Karpas-422 (cell line): Measurements from ENCODE around the gene NAPB. TPM values are rescaled to one million over a fixed set of nuclear protein-coding genes. Genes with fewer than 3 reads are reported as not detected.

Experiments
- DNase-seq: peaks from one replicate; pipeline ENCODE4 v3.0.0-alpha.2; 2015
- H2AFZ ChIP-seq: fragments of 200-600 bp; sonication (generic); 2 replicates; pipeline ENCODE4 v1.6.1; 2014; ENCODE audit warnings: antibody characterized with exemption, low read length, mixed read lengths
- H3K27ac ChIP-seq: fragments of 200-600 bp; sonication (generic); 2 replicates; pipeline ENCODE4 v1.5.1; 2014; ENCODE audit warnings: mild to moderate bottlenecking, low read length, moderate library complexity
- H3K27me3 ChIP-seq: fragments of 200-600 bp; sonication (generic); 2 replicates; pipeline ENCODE4 v1.6.1; 2014; ENCODE audit warnings: low read length, mixed read lengths
- H3K36me3 ChIP-seq: fragments of 200-600 bp; sonication (generic); 2 replicates; pipeline ENCODE4 v1.6.1; 2014; ENCODE audit warnings: low read length, mixed read lengths; ENCODE audit not compliant: insufficient read depth
- H3K4me1 ChIP-seq: fragments of 200-600 bp; sonication (generic); 2 replicates; pipeline ENCODE4 v1.6.1; 2014; ENCODE audit warnings: mild to moderate bottlenecking, low read length, mixed read lengths
- H3K4me2 ChIP-seq: fragments of 200-600 bp; sonication (generic); 2 replicates; pipeline ENCODE4 v1.6.1; 2014; ENCODE audit warnings: low read length, low read depth, mild to moderate bottlenecking; ENCODE audit not compliant: poor library complexity, severe bottlenecking
- H3K4me3 ChIP-seq: fragments of 200-600 bp; sonication (generic); 2 replicates; pipeline ENCODE4 v1.5.1; 2014; ENCODE audit warnings: mild to moderate bottlenecking, antibody characterized with exemption, low read length, mixed read lengths
- H3K79me2 ChIP-seq: fragments of 200-600 bp; sonication (generic); 2 replicates; pipeline ENCODE4 v1.6.1; 2014; ENCODE audit warnings: mild to moderate bottlenecking, low read length, mixed read lengths
- H3K9ac ChIP-seq: fragments of 200-600 bp; sonication (generic); 2 replicates; pipeline ENCODE4 v1.6.0; 2014; ENCODE audit warnings: low read length
- H3K9me2 ChIP-seq: fragments of 200-600 bp; sonication (generic), shearing (Covaris generic); replicated peaks from 2 replicates; pipeline ENCODE4 v1.6.0; 2014; ENCODE audit warnings: mild to moderate bottlenecking, low read length, moderate library complexity; ENCODE audit not compliant: insufficient read depth
- H3K9me3 ChIP-seq: fragments of 300-700, 200-600 bp; sonication (generic); 2 replicates; pipeline ENCODE4 v1.6.1; 2014; ENCODE audit warnings: low read length, mixed read lengths
- H4K20me1 ChIP-seq: fragments of 200-600 bp; sonication (generic); 2 replicates; pipeline ENCODE4 v1.6.1; 2014; ENCODE audit warnings: mild to moderate bottlenecking, antibody characterized with exemption, low read length, low read depth; ENCODE audit not compliant: insufficient read depth
- total RNA-seq: library from RNA; depleted of rRNA; stranded (reverse); fragments of >200 nt; shearing (Covaris generic); gene quantifications from 2 replicates; pipeline ENCODE4 v1.2.3, GENCODE V29; 2014; ENCODE audit warnings: low replicate concordance

Gene NAPB
- total RNA-seq, 1 experiment from 2014 or later = 35.1 TPM

DNA sequence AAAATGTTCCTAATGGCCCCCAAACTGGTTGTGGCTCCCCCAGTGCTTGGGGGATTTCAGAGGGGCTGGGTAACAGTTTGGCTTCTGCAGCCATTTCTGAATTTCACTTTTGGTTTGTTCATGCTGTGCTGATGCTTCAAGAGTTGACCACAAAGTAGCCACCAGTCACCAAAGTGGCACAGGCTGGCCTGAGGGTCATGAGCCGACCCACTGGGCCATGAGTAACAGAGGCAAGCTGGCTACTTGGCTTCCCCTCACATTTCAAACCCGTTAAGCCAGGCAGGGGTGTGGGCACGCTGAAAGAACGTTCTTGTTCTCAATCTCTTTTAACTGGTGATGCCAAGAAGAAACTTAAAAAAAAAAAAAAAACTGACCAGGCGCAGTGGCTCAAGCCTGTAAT lies 85.8 kb downstream of the NAPB start:
- H3K9ac ChIP-seq = no peak overlapping the region
- H4K20me1 ChIP-seq = peaks cover 8% of the 10 kb centered on the region
- H2AFZ ChIP-seq = no peak overlapping the region
- H3K9me2 ChIP-seq = no peaks in the 10 kb centered on the region
- no peak overlapping the region for H3K4me3 ChIP-seq
- no peaks in the 10 kb centered on the region for H3K36me3 ChIP-seq
- no peaks in the 10 kb centered on the region; the same call in 1 of the 2 replicates for H3K4me1 ChIP-seq
- H3K27me3 ChIP-seq = no peaks in the 10 kb centered on the region
- H3K27ac ChIP-seq = no peak overlapping the region
- no peaks in the 10 kb centered on the region for H3K9me3 ChIP-seq
- no peak overlapping the region for H3K4me2 ChIP-seq
- no peak for DNase-seq
- H3K79me2 ChIP-seq = no peaks in the 10 kb centered on the region

DNA sequence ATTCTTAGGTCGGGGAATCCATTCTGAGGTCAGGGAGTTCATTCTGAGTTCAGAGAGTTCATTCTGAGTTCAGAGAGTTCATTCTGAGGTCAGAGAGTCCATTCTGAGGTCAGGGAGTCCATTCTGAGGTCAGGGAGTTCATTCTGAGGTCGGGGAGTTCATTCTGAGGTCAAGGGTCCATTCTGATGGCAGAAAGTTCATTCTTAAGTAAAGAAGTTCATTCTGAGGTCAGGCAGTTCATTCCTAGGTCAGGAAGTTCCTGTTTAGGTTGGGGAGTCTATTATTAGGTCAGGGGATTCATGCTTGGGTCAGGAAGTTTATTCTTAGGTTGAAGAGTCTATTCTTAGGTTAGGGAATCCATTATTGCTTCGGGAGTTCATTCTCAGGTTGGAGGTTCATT lies 87.2 kb downstream of the NAPB start:
- Histone ChIP-seq H3K27ac (no peak overlapping the region), H3K27me3 (no peaks in the 10 kb centered on the region), H3K79me2 (no peaks in the 10 kb centered on the region), H3K9ac (no peak overlapping the region), H3K36me3 (no peaks in the 10 kb centered on the region), H3K9me2 (no peaks in the 10 kb centered on the region), H3K4me3 (no peak overlapping the region), H2AFZ (no peak overlapping the region), H4K20me1 (peaks cover 6% of the 10 kb centered on the region), H3K4me1 (no peaks in the 10 kb centered on the region; the same call in 1 of the 2 replicates), H3K9me3 (no peaks in the 10 kb centered on the region), H3K4me2 (no peak overlapping the region)
- DNase-seq = no peak

DNA sequence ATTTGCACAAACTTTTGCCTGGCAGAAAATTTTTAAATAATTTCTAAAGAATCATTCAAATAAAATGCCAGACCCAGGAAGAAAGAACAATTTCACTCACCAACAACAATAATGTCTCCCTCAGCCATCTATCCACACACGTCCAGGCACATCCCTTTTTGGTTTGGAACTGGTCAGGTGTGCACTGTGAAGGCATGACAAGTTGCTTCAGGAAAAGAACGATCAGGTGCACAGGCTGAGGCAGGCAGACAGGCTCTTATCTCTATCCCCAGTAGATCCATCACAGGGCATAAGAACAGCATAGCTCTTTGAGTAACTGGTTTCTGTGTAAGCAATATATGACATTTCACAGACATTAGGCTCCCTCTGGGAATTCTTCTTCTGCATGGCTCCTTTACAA lies 88.8 kb downstream of the NAPB start:
- Histone ChIP-seq H2AFZ (no peak overlapping the region), H3K36me3 (no peaks in the 10 kb centered on the region), H3K9me3 (no peaks in the 10 kb centered on the region), H3K4me1 (no peaks in the 10 kb centered on the region; the same call in 1 of the 2 replicates), H4K20me1 (peaks cover 4% of the 10 kb centered on the region; the same call in 1 of the 2 replicates), H3K27me3 (no peaks in the 10 kb centered on the region), H3K79me2 (no peaks in the 10 kb centered on the region), H3K4me3 (no peak overlapping the region), H3K4me2 (no peak overlapping the region), H3K27ac (no peak overlapping the region), H3K9me2 (no peaks in the 10 kb centered on the region), H3K9ac (no peak overlapping the region)
- DNase-seq = no peak

DNA sequence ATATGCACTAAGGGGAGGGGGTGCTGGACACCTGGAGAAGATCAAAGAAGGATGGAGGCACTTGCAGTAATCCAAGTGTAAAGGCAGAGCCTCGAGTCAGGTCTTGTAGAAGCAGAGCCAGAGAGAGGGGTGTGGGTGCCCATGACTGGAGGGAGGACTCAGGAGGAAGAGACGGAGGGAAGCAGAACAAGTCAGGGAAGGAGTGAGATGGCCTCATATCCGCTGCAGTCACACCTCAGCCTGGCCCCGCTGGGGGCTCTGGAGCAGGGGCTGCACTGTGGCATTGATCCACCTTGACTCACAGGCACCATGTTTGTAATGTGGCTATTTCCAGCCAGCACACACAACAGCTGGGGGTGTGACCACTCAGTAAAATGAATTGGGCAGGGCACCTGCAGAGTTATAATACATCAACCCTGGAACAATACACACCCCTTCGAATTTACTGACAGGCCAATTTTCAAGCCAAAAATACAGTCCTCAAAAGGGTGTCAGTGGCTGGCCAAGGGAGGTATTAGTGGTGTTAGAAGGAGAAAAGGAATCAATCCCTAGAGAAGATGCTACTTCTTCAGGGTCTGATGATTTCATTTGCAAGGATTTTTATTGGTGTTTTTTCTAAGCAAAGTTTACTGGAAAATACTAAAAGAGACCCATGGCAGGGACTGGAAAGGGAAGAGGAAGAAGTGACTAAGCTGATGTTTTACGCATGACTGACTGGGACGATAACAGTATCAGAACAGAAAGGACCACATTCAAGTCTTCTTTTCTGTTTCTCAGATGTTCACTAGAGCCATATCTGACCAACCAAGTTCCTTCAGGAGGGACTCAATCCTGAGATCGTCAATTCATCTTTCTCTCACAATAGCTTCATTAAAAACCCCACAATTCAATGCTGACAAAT lies 89.6 kb downstream of the NAPB start:
- H3K4me1 ChIP-seq = no peaks in the 10 kb centered on the region; the same call in 1 of the 2 replicates
- H3K27me3 ChIP-seq = no peaks in the 10 kb centered on the region
- peaks cover 4% of the 10 kb centered on the region; the same call in 1 of the 2 replicates for H4K20me1 ChIP-seq
- no peaks in the 10 kb centered on the region for H3K79me2 ChIP-seq
- no peak for DNase-seq
- no peaks in the 10 kb centered on the region for H3K9me2 ChIP-seq
- H3K27ac ChIP-seq = no peak overlapping the region
- no peak overlapping the region for H3K9ac ChIP-seq
- H3K9me3 ChIP-seq = no peaks in the 10 kb centered on the region
- no peak overlapping the region for H3K4me2 ChIP-seq
- H3K4me3 ChIP-seq = no peak overlapping the region
- no peak overlapping the region for H2AFZ ChIP-seq
- H3K36me3 ChIP-seq = no peaks in the 10 kb centered on the region

DNA sequence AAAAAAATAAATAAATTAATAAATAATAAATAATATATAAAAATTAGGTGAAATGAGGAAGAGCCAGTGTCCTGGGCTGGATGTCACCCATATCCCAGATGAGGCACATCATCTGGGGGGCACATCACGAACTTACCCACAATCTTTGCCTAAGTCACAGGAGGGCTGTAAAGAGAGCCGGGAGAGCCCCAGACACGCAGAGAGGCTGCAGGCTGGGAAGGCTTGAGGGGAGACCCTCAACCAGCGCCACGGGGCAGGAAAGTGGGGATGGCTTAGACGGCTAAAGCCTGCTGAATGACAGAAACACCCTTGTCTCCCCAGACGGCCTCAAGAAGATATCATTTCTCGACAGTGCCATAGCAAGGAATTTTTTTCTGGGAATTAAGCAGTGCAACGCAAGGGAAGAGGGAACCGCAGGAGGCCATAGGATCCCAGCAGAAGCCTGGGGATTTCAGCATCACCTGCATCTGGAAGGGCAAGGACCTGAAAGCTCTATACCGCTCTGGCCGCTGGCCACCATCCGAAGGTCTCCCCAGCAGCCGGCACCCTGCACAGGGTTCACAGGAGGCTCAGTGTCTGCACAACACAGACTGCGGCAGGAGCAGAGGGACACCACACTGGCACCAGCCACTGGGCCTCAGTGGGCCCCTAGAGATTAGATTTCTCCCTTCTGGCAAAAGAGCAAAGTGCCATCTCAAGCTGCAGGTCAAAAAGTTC lies 93.5 kb downstream of the NAPB start:
- Histone ChIP-seq H3K9me2 (no peaks in the 10 kb centered on the region), H3K9me3 (no peaks in the 10 kb centered on the region), H3K79me2 (no peaks in the 10 kb centered on the region), H3K27me3 (no peaks in the 10 kb centered on the region), H3K4me2 (no peak overlapping the region), H3K4me1 (no peaks in the 10 kb centered on the region; the same call in 1 of the 2 replicates), H3K4me3 (no peak overlapping the region), H3K27ac (no peak overlapping the region), H2AFZ (no peak overlapping the region), H3K9ac (no peak overlapping the region), H3K36me3 (no peaks in the 10 kb centered on the region), H4K20me1 (no peaks in the 10 kb centered on the region; the same call in 1 of the 2 replicates)
- no peak for DNase-seq

DNA sequence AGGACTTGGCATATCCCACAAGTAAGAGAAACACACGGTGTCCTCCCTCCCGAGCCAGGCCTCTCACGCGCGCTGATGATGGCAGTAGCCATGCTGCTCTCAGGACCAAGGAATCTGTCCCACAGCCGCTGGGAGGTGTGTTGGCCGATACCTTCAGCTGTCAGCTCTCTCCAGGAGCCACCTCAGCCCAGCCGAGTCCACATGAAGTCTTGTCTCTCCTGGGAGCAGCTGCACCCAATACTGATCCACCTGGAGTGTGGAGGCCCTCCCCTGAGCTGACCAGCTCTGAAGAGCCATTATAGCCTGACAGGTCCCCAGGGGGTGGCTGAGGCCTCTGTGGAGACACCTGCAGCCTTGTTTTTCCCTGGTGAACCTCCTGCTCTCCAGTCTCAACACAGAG lies 94.5 kb downstream of the NAPB start:
- no peak overlapping the region for H3K4me3 ChIP-seq
- H3K27me3 ChIP-seq = no peaks in the 10 kb centered on the region
- no peak overlapping the region for H3K9ac ChIP-seq
- H3K4me2 ChIP-seq = no peak overlapping the region
- H2AFZ ChIP-seq = no peak overlapping the region
- H3K9me3 ChIP-seq = no peaks in the 10 kb centered on the region
- H3K9me2 ChIP-seq = no peaks in the 10 kb centered on the region
- no peak for DNase-seq
- no peaks in the 10 kb centered on the region for H3K36me3 ChIP-seq
- no peaks in the 10 kb centered on the region; the same call in 1 of the 2 replicates for H4K20me1 ChIP-seq
- H3K4me1 ChIP-seq = no peaks in the 10 kb centered on the region
- no peak overlapping the region for H3K27ac ChIP-seq
- H3K79me2 ChIP-seq = no peaks in the 10 kb centered on the region

DNA sequence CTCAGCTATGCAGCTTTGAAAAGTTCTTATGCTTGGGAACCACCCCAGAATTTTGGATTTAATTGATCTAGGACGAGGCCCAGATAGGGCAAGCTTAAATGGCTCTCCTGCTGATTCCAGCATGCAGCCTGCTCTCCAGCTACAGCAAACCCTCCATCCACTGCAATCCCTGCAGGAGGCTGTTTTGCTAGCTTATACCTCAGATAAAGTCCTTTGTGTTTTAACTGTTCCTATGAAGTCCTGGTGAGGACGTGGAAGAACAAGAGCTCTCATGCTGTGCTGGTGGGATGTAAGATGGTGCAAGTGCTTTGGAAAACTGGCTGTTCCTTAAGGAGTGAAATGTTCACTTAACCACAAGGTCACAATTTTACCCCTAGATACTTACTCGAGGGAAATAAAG lies 96.2 kb downstream of the NAPB start:
- H3K9ac ChIP-seq = no peak overlapping the region
- H3K4me2 ChIP-seq = no peak overlapping the region
- no peak overlapping the region for H2AFZ ChIP-seq
- H3K79me2 ChIP-seq = no peaks in the 10 kb centered on the region
- H3K4me3 ChIP-seq = no peak overlapping the region
- no peak overlapping the region for H3K27ac ChIP-seq
- no peak for DNase-seq
- no peaks in the 10 kb centered on the region for H3K9me3 ChIP-seq
- no peaks in the 10 kb centered on the region for H3K36me3 ChIP-seq
- no peaks in the 10 kb centered on the region for H3K4me1 ChIP-seq
- no peaks in the 10 kb centered on the region for H3K9me2 ChIP-seq
- no peaks in the 10 kb centered on the region; the same call in 1 of the 2 replicates for H4K20me1 ChIP-seq
- no peaks in the 10 kb centered on the region for H3K27me3 ChIP-seq
